Tibial artery (tissue), 4 donors: ENCODE measurements around the gene BSND.
A peak's percentile ranks its signal among the peaks of the same experiment; 100 is the strongest.

ENCODE experiments used
- DNase-seq, 2 donors: peaks; one replicate each; pipeline ENCODE4 v3.0.0-alpha.2; 2019
- H3K27ac ChIP-seq, 2 donors: fragments of 200-600 bp; sonication (generic) in 1 of 2; 1 replicate in 1 of 2; 2 replicates in 1 of 2; pipeline ENCODE4 v1.5.1; 2018 to 2019; ENCODE audit warnings: mild to moderate bottlenecking in 1 of 2
- H3K27me3 ChIP-seq, 2 donors: fragments of 200-600 bp; sonication (generic) in 1 of 2; one replicate each; pipeline versions ENCODE4 v1.5.1 to v1.6.0; 2016 to 2019
- H3K36me3 ChIP-seq, 3 donors: fragments of 200-600 bp; sonication (generic) in 2 of 3; one replicate each; pipeline ENCODE4 v1.5.1; 2016 to 2019; ENCODE audit warnings: mild to moderate bottlenecking in 2 of 3
- H3K4me1 ChIP-seq, 4 donors: fragments of 200-600 bp; sonication (generic) in 2 of 4; 1 replicate in 3 of 4; 2 replicates in 1 of 4; pipeline ENCODE4 v1.5.1; 2016 to 2019
- H3K4me3 ChIP-seq, 2 donors: fragments of 200-600 bp; sonication (generic) in 1 of 2; 1 replicate in 1 of 2; 2 replicates in 1 of 2; pipeline ENCODE4 v1.5.1; 2018 to 2019; ENCODE audit warnings: mild to moderate bottlenecking in 2 of 2
- H3K9me3 ChIP-seq, 3 donors: fragments of 200-600 bp; sonication (generic) in 1 of 3; one replicate each; pipeline ENCODE4 v1.5.1; 2016 to 2019
- CTCF ChIP-seq, 2 experiments: fragments of 200-600 bp in 1 of 2; fragments of 450-650 bp in 1 of 2; IDR thresholded peaks; one replicate each; pipeline ENCODE4 v1.5.1; 2017 to 2019; ENCODE audit warnings: antibody characterized with exemption in 2 of 2, mild to moderate bottlenecking in 1 of 2, moderate library complexity in 1 of 2
- intact Hi-C: fragments of 100-400 bp; cut with DNase I; formaldehyde crosslinking; loops from one replicate; pipeline ENCODE4 v1.15.0; 2023; ENCODE audit warnings: low total_unique reads

Gene BSND

DNA sequence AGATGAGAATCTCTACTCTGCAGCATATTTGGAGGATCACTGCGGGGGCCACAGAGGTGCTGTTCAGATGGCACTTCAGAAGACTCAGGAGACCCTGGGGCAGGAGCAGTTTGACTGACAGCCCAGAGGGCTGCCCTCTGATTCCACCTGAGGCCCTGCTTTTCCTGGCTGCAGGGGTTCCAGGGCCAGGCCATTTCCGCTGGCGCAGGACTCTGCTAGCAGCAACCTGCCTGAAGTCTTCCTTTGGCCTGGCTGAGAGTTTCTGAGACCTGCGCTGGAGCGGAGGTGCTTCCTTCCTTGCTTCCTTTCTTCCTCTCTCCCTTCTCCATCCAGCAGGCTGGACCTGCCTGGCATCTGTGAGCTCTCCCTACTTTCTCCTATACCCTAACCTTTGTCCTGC lies 52.4 kb downstream of the BSND start:
- no peaks in the 10 kb centered on the region for H3K36me3 ChIP-seq
- intact Hi-C loops: no loop called here

GRCh38 chr1:55051621-55052020 lies 52.9 kb downstream of the BSND start:
- H3K27me3 ChIP-seq: no peaks in the 10 kb centered on the region
- no peaks in the 10 kb centered on the region for H3K4me1 ChIP-seq
- H3K9me3 ChIP-seq: no peaks in the 10 kb centered on the region
- no peak for TF ChIP-seq CTCF (IDR thresholded peaks at IDR 0.05)
- no peaks in the 10 kb centered on the region for H3K36me3 ChIP-seq
- no peak overlapping the region for H3K4me3 ChIP-seq
- no peak for DNase-seq
- H3K27ac ChIP-seq: no peak overlapping the region
- intact Hi-C loops: no loop called here

More for the DNA sequence above, 52.4 kb downstream of the BSND start:
- no peak overlapping the region for H3K4me3 ChIP-seq
- no peaks in the 10 kb centered on the region for H3K9me3 ChIP-seq
- peak in 1 of 2 donors; percentile 48 for DNase-seq
- no peak overlapping the region for H3K27ac ChIP-seq
- no peaks in the 10 kb centered on the region for H3K27me3 ChIP-seq
- no peaks in the 10 kb centered on the region for H3K4me1 ChIP-seq
- TF ChIP-seq CTCF (IDR thresholded peaks at IDR 0.05): no peak

- Histone ChIP-seq H3K4me3 (no peak overlapping the region), H3K36me3 (no peaks in the 10 kb centered on the region), H3K4me1 (no peaks in the 10 kb centered on the region), H3K27ac (no peak overlapping the region), H3K9me3 (no peaks in the 10 kb centered on the region), H3K27me3 (no peaks in the 10 kb centered on the region)
- intact Hi-C loops: no loop called here
- no peak for TF ChIP-seq CTCF (IDR thresholded peaks at IDR 0.05)
- peak in 1 of 2 donors; percentile 63 for DNase-seq
These were observed 53.7 kb downstream of the BSND start for GRCh38 chr1:55052221-55053142.

GRCh38 chr1:55053265-55053954 lies 54.7 kb downstream of the BSND start:
- DNase-seq: peak in 1 of 2 donors; percentile 64
- no peak overlapping the region for H3K27ac ChIP-seq
- no peak overlapping the region for H3K4me3 ChIP-seq
- TF ChIP-seq CTCF (IDR thresholded peaks at IDR 0.05): no peak
- H3K36me3 ChIP-seq: no peaks in the 10 kb centered on the region
- intact Hi-C loops: no loop called here
- no peaks in the 10 kb centered on the region for H3K27me3 ChIP-seq
- no peaks in the 10 kb centered on the region for H3K9me3 ChIP-seq
- no peaks in the 10 kb centered on the region for H3K4me1 ChIP-seq

GRCh38 chr1:55054396-55054795 lies 55.7 kb downstream of the BSND start:
- TF ChIP-seq CTCF (IDR thresholded peaks at IDR 0.05): no peak
- no peaks in the 10 kb centered on the region for H3K4me1 ChIP-seq
- H3K27ac ChIP-seq: no peak overlapping the region
- H3K4me3 ChIP-seq: no peak overlapping the region
- H3K27me3 ChIP-seq: no peaks in the 10 kb centered on the region
- intact Hi-C loops: no loop called here
- no peaks in the 10 kb centered on the region for H3K9me3 ChIP-seq
- no peaks in the 10 kb centered on the region for H3K36me3 ChIP-seq
- DNase-seq: peak in 1 of 2 donors; percentile 47
